Measurements from ENCODE around the gene GALNT17.

Gene GALNT17

DNA sequence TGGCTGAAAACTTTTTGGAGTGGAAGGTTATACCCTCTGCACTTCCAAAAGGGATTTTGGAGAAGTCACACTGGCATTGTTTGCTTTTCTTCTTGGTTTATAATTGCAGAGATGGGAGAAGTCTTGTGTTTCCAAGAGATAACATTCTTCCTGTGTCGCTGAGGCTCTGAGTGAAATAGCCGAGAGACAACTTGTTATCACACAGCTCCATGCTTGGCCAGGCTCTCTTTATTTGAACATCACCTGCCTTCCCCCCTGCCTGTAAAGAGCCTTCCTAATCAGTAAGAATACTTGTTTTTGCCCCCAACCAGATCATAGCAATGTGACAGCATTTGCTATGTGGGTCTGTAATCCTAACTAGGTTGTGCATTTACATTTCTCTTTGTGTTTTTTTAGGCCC is 270.7 kb downstream of the GALNT17 start:
- DNase-seq (ENCODE audit: low read depth), result no peak

DNA sequence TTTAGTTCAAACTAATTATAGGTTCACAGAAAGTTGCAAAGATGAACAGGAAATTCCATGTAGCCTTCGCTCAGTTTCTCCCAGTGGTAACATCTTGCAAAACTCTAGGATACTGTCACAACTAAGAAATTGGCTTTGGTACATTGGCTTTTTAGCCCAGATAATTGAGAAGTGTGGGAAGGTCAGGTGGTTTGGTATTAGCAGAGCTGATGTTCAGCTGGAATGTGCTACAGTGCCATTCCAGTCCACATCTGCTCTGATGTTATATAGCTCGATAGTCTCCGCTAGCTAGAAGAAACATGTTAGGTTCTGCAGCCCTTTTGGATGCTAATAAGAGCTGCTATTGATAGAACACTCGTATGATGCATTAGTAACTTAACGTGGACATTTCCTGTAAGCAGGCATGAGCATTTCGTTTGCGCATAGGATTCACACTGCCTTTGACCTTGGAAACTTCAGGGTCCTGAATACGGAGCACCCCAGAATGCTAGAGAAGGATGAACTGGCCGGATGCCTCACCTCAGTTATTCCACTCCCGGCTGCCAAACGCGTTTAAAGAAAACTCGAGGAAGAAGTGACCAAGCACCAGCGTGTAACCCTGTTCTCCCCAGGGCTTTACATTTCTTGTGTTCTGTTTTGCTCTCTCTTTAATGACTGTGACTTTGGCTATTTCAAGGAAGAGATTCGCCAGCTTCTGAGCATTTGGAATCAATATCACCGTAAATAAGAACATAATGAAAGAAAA is 271.4 kb downstream of the GALNT17 start:
- no peak for DNase-seq (ENCODE audit: low read depth)

DNA sequence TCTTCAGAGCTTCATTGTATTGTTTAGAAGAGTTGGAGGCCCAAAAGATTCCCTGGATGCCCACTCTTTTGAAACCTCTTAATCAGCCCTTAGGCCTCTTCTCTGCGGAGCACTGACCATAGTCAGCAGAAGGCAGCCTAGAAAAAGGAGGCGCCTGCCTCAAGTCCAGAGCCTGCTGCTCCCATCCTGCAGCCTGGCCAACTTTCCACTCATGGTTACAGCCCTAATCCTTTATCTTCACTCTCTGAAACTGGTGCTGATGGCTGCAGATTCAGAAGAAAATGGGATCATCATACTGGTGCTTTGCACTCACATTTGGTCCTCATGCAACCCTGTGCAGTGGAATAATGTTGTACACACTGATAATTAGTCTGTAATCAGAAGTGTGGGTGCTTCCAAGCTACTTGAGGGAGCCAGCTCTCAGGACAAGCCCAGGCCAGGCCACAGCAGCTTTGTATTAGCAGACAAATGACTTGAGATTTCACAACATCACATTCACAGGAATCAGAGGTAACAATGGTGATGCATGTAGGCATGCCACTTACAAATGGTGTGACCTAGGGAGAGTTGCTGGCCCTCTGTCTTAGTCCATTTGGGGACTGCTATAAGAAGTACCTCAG is 272.9 kb downstream of the GALNT17 start:
- no peak for DNase-seq (ENCODE audit: low read depth)

DNA sequence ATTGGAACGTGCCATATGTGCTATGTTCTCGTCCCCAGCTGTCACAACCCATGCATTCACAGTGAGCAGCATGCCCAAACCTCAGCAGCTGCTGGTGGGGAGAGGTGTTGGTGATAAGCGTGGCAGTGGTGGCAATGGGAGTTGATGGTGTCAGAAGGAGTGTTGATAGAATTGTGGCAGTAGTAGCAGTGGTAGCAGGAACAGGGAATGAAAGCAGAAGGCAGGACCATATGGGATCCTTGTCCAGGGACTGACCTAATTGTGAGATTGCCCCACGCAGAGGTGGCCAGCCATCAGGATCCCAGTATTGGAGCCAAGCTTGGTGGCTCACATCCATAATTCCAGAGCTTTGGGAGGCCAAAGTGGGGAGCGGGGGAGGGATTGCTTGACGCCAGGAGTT is 276.3 kb downstream of the GALNT17 start:
- DNase-seq (ENCODE audit: low read depth), result no peak

DNA sequence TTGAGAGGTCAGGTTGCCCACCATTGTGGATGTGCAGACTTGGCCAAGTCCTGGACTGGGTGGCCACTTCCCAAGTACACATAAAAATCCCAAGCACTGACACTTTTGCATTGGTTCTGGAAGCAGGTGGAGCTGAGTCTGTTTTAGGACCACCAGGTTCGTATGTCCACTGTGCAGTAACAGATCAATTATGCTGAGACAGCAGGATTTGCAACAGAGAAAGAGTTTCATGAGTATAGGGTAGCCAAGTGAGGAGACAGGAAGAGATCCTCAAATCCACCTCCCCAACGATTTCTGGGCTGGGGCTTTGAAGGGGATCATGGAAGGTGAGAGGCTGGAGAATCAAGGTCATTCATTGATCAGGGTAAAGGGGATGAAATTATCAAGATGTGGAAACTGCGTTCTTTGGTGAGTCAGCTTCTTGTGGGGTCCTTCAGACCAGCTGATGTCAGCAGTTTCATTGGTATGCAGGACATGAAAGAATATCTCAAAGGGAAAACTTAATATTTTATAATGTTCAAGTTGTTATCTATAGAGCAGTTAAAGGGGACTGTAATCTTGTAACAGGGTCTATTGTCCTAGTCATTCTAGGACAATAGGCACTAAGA is 277.7 kb downstream of the GALNT17 start:
- DNase-seq (ENCODE audit: low read depth), result no peak

DNA sequence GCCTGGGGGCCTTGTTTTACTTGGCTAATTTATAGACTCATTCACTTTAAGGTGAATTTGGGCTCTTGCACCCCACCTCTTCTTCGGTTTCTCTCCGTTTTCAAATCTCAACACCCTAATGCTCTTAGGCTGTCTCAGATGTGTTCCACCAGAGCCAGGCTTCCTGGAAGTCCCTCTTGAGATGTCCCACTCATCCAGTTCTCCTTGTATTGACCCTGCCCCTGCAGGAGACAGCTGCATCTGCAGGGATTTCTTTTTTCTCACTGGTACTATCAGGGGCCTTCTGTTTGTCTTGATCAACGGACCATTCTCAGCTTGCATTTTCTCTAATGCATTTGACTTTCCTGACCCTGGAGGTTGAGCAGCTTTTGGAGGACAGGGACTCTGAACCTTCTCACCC is 279.5 kb downstream of the GALNT17 start:
- no peak for DNase-seq (ENCODE audit: low read depth)

DNA sequence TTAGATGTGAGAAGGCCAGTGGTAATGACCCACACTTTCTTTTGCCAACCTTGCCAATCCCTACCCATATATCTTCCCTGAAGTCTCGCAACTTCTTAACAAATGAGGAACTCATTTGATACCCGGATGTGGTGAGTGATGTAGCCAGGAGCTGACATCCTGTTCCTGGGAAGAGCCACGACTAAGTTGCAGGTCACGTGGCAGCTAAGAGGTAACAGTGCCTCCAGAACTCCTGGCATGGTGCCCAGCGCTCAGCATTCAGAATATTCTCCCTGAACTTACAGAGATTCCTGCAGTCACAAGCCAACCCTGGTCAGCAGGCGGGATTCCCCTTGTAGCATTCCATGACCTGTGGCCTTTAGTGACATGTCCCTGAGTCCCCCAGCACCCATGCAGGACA is 282.5 kb downstream of the GALNT17 start:
- DNase-seq (ENCODE audit: low read depth), result no peak

DNA sequence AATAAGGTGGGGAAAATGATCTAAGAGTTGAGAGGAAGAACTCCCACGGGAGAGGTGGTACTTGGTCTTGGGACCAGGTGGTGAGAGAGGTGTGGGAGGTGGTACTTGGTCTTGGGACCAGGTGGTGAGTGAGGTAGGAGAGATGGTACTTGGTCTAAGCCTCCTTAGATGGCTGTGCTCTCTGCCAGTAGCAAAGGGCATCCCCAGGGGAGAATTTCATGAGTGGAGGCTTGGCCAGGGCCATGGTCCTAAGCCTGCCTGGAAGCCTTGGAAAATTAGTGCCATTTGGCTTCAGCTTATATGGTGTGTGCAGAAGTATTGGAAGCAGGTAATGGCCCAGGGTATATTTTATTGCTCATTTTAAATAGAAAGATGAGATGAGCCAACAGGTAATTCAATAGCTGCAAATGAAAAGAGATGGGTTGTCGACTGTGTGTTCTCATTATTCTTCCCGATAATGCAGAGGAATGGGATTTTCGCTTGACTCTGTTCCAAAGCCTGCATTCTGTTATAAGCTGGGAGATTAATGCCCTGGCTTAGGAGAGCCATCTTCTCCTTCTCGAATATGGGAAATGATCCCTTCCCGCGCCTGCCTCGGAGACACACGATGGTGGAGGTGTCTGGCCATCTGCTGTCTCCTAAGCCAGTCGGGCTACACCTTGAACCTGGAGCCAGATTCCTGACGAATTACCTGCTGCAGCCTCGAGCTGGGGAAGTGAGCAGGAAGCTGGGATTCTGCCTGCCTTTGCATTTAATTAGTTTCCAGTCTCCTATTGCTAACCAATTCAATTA is 287.8 kb downstream of the GALNT17 start:
- DNase-seq (ENCODE audit: low read depth), result no peak

DNA sequence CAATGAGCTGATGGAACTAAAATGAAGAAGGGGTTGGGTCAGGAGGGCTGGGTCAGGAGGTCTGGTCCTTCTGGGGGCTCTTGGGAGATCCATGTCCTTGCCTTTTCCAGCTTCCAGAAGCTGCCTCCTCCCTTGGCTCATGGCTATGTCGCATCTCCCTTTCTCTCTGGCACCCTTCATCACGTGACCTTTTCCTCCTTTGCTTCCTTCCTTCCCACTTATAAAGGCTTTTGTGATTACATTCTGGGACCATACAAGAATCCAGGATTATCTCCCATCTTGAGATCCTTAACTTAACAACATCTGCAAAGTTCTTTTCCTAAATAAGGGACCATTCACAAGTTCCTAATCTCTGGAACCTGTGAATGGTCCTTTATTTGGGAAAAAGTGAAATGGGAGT is 290.2 kb downstream of the GALNT17 start:
- DNase-seq (ENCODE audit: low read depth), result no peak

DNA sequence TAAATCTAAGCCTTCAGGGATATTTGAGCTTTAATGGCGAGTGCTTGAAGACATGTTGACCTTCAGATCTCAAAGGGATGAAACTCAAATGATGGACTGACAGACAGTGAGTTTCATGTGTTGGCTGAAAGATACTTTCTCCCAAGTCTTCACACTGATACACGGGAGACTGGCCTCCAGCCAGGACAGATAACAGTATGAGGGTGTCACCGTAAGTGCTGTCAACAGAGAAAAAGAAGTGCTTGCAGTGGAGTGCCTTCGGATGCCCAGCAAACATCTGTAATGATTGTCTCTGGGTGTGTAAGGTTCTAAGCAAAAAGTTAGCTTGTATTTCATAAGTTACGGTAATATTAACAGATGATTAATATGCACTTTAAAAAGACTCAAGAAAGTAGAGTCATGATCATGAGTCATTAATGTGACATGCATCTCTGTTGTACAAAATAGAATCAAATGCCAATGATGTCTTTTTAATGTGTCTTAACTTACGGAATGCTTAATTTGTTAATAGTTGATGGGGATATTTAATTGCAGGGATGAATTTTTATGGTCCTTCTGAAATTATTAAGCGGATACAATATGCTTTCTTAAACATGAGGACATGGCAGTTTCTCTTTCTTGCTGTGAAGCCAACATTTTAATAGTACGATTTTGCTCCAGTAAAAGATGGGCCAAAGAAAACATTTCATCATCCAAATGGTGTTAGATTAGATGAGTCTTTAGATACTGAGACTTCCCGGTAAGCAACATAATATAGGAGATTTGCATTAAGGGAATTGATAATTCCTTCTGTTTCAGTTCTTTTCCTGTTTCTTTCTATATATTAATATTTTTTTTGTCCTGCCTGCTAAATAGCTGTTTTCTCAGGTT is 292.5 kb downstream of the GALNT17 start:
- DNase-seq (ENCODE audit: low read depth), result no peak

DNA sequence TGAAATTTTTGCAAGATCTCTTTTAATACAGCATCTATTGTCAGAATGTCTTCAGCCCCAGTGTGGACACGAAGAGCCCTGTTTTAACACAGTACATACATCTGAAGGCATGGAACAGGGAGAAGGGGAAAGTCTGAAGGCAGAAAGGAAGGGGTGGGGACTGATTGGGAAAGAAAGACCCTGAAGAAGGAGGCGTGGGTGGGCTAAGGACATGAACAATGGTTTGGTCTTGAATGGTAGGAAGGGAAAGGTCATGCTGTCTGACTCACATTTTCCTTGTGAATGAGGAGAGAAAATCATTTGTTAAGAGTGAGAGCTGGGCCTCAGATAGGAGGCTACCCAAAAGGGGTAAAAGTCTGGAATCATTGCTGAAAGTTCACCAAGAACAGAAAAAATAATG is 297.1 kb downstream of the GALNT17 start:
- DNase-seq (ENCODE audit: low read depth), result no peak

DNA sequence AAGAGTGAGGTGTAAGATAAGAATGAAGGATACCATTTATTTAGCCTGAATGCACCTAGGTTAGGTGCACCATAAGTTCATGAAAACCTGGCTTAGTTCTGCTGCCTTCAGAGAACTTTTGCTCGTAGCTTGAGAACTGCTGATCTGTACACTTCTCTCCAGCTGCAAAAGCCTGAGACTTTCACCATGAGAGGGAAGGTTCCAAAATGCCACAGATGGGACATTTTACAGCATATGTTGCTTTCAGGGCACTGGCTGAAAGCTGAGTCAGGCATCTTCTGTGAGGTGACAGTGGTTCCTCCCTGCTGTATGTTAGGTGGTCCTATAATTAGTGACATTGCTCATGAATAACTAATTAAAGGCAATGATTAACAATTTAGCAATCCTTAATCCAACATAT is 298.3 kb downstream of the GALNT17 start:
- no peak for DNase-seq (ENCODE audit: low read depth)

DNA sequence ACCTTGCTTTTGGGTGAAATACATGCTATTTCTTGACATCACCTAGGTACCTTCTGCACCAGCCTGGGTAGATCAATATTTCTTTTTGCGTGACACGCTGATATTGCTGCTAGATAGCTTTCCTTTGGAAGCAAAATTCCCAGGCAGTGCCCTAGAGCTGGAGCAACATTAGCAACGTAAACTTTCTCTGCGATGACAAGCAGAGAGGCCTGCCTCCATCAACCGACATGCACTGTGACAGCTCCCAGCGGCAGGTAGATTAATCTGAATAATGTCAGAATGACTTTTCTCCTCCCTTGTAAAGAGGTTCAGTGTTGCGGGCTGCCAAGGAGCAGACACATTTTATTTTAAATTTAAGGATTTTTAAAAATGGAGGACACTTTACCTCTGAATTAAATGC is 307.4 kb downstream of the GALNT17 start:
- no peak for DNase-seq (ENCODE audit: low read depth)

DNA sequence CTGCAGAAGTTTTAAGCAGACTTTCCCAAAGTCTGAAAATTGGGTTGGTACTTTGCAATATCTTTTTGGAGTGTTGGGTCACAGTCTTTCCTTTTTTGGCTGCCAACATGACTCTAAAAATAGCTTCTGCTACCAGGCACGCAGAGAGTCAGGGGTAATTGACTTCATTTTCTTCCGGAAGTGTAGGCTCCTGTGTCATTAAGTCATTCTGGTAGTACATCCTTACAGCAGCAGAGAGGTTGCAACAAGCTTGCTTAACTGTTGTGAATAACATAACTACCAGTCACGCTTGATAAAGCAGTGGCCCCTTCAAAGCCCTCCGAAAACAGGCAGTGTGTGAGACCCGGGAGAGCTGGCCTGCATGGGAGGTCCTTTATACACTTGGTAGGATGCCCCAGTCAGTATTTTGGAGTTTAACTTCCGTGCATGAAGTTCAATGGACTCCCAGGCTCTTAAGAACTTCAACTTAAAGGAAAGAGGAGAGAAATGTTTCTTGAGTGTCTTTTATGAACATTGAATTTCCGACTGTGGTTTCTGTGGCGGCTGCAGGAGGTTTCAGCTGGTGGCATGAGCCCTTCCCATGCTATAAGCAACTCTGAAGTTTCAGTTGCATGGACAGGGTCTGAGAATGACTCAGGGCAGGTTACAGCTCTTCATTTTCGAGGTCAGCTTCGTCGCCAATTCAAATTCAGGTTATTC is 310.7 kb downstream of the GALNT17 start:
- no peak for DNase-seq (ENCODE audit: low read depth)

DNA sequence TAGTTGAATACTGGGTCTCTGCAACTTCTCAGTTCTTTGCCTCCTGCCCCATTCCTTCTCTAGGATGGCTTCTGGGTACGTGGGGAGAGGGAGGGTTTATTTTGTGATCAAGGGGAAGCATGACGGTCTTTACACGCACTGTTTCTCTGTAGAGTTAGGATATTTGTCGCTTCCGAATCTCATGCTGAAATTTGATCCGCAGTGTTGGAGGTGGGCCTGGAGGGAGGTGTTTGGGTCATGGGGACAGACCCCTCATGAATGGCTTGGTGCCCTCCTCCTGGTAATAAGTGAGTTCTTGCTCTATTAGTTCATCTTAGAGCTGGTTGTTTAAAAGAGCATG is 311.2 kb downstream of the GALNT17 start:
- no peak for DNase-seq (ENCODE audit: low read depth)

DNA sequence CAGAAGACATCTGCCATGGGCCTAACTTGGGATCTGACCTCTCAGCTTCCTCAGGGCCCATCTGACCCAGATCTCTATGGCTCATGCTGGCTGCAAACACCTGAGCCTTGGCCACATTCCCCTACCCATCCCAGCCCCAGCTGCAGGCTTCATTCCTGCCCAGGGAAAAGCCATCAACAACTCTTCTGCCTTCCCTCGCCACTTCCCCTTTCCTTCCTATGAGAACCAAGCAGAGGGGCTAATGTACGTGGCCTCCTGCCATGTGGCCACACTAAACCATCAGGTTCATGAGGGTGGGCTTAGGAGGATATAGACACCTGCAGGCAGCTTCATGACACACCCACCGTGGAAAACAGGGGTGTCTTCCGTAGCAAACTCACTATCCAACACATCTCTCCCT is 312.2 kb downstream of the GALNT17 start:
- DNase-seq (ENCODE audit: low read depth), result no peak

DNA sequence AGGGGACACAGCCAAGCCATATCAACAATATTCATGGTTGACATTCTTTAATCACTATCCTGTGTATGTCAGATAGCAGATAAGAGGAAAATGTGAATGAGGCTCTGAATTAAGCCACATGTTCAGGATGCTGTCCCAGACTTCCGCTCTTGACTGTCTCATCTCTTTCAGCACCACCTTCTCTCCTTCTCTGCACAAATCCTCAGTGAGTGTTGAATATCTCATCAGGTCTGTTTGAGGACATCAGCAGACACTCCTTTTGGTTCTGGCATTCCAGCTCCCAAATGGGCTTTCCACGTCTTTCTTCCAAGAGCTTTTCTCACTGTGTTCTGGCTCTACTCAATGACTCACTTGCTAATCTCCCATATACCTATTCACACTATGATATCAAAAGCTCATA is 321.7 kb downstream of the GALNT17 start:
- no peak for DNase-seq (ENCODE audit: low read depth)

DNA sequence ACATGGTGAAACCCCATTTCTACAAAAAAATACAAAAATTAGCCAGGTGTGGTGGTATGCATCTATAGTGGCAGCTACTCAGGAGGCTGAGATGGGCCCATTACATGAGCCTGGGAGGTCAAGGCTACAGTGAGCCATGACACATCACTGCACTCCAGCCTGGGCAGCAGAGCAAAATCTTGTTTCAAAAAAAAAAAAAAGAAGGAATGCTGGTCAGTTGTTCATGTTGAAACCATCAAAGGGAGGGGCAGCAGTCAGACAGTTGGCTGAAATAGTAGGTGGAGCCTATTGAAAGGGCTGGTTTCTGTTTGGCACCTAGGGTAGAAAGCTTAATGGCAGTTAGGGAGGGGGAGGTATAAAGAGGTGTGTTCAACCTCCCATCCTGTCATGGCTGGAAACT is 323.0 kb downstream of the GALNT17 start:
- no peak for DNase-seq (ENCODE audit: low read depth)

DNA sequence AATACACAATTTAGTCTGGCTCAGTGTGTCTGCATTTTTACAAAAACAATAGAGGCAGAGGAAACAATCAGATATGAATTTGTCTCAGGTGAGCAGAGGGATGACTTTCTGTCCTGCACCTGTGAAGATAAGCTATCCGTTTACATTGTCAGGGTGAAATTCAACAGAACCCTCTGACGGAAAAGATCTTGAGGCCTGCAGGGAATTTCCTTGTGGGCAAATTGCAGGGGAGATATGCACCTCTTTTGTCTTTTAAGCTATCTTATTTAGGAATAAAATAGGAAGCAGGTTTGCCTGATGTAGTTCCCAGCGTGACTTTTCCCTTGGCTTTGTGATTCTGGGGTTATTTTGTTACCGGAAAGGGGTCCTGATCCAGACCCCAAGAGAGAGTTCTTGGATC is 325.1 kb downstream of the GALNT17 start:
- no peak for DNase-seq (ENCODE audit: low read depth)

DNA sequence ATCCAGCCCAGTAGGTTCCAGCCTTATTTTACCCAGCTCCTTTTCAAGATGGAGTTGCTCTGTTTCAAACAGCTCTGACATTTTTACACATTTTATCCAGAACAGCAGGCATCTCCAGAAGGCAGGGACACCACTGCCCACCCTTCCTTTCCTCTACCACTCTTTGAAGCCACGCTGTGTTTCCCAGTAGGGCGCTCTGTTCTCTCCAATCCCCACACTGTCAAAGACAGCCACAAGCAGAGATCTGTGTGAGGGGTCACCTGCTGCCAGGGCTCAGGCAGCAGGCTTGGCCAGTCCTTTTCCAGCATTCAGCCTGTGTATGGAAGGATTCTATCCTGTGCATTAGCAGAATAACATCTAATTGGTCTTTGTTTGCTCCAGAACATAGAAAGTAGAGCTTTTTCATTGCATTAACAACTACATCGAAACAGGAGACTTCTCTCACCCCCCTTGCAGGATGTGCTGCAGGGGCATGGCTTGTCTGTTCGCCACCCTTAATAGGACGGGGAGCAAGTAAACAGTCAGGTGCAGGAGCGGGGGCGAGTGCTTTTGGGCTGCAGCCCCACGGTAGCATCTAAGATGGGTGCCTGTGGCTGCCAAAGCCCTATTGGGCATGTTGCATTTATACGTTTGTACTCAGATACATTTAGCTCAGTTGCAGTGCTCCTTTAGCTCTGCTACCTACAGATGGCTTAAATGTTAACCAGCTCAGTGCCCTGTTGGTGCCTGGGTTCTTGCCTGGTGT is 326.1 kb downstream of the GALNT17 start:
- DNase-seq (ENCODE audit: low read depth), result no peak

DNA sequence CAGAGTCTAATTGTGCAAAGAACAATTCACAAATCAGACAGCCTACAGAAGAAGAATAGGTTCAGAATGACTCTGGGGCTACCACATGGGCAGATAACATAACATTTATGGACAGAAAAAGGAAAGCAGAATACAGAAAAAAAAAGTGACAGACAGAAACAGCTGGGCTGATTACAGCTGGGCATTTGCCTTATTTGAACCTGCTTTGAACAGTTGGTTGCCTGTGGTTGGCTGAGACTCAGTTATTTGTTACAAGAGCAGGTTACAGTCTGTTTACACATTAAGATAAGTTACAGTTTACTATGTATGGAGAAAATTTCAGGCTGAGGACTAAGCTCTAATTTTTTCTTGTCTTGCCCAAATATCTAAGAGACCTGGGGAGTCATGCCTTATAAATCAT is 327.2 kb downstream of the GALNT17 start:
- DNase-seq (ENCODE audit: low read depth), result no peak

Measured in stimulated activated CD8-positive, alpha-beta memory T cell treated with anti-CD3 and anti-CD28 coated beads, Interleukin-12 subunit alpha, Interleukin-12 subunit beta, amount 100 ng/mL, for 4 hours (primary cell).